LNCaP clone FGC (cell line): ENCODE data around the gene ZNF317.

Experiments
- DNase-seq: peaks from one replicate; pipeline ENCODE4 v3.0.0-alpha.2; 2011; ENCODE audit warnings: low read depth
- H3K4me3 ChIP-seq: 2 replicates; pipeline ENCODE4 v1.5.1; 2011; ENCODE audit warnings: mild to moderate bottlenecking, low read depth, low read length, control low read depth
- CTCF ChIP-seq: IDR thresholded peaks from 2 replicates; pipeline ENCODE4 v1.5.1; 2012; ENCODE audit warnings: mild to moderate bottlenecking; ENCODE audit not compliant: control insufficient read depth, insufficient read depth; ENCODE audit errors: extremely low read depth

The ZNF317 gene

DNA sequence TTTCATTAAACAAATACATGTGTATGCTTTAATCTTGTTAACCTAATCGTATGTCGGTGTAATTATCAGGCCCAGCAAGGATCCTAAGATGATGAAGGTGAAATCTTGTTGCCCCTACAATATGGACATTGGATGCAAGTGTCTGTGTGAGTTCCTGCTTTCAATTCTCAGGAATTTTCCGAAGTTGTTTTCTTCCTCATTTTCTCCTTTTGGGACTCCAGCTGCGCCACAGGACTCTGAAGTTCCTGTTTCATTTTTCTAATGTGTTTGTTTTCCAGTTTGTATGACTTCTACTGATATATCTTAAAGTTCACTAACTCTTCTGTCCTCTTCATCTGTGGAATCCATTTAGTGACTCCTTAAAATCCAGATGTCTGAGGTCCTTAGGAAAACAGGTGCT, 26.6 kb downstream of the ZNF317 start:
- no peak for DNase-seq
- no peak for TF ChIP-seq CTCF
- no peak overlapping the region for H3K4me3 ChIP-seq

GRCh38 chr19:9171393-9171991, 31.3 kb downstream of the ZNF317 start:
- no peak for TF ChIP-seq CTCF
- H3K4me3 ChIP-seq, result no peak overlapping the region
- DNase-seq, result no peak

DNA sequence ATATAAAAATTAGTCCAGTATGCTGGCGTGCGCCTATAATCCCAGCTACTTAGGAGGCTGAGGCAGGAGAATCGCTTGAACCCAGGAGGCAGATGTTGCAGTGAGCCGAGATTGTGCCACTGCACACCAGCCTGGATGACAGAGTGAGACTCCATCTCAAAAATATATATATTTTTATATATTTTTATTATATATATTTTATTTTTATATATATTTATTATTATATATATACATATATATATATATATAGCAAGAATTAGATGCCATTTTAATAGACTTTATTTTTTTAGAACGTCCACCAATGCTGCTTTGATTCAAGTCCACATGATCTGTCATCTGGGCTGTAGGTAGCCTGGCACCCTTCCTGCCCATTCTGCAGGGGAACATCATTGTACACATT, 35.1 kb downstream of the ZNF317 start:
- DNase-seq, result no peak
- no peak overlapping the region for H3K4me3 ChIP-seq
- TF ChIP-seq CTCF, result no peak

GRCh38 chr19:9178901-9179300, 38.7 kb downstream of the ZNF317 start, which contains the start of gene OR7D2:
Gene OR7D2, plus strand, starts transcription at chr19:9178979. Its CDS starts 6,803 bp downstream, at chr19:9185782.
- no peak within 1 kb of the TSS for H3K4me3 ChIP-seq
- TF ChIP-seq CTCF, result no peak
- DNase-seq, result no peak

- H3K4me3 ChIP-seq, result no peak overlapping the region
- no peak for TF ChIP-seq CTCF
- no peak for DNase-seq
Measured at GRCh38 chr19:9183000-9183399, 42.8 kb downstream of the ZNF317 start.

- no peak overlapping the region for H3K4me3 ChIP-seq
Measured at GRCh38 chr19:9187191-9187590, 47.0 kb downstream of the ZNF317 start.

More at GRCh38 chr19:9187191-9187590, 47.0 kb downstream of the ZNF317 start:
- no peak for TF ChIP-seq CTCF
- no peak for DNase-seq
